ENCODE results near the gene CCDC178.

Gene CCDC178

GRCh38 chr18:33115917-33116316 lies 324.6 kb downstream of the CCDC178 start:
- TF ChIP-seq EZH2phosphoT487 (IDR thresholded peaks at IDR 0.05; ENCODE audit: borderline replicate concordance, low read length) (no peak), CTCF (IDR thresholded peaks at IDR 0.05; ENCODE audit: low read depth, low read length, poor library complexity, severe bottlenecking) (no peak)
- H3F3A ChIP-seq (ENCODE audit: control insufficient read depth, insufficient read depth), result no peaks in the 10 kb centered on the region
- no peaks in the 10 kb centered on the region for H3K9me3 ChIP-seq (ENCODE audit: control insufficient read depth, insufficient read depth, low read length)
- no peaks in the 10 kb centered on the region for H3K27me3 ChIP-seq (ENCODE audit: control insufficient read depth, low read length)
- 0 out of 2 replicates have a peak overlapping the region, but pooled peaks have one; percentile 15 for H3K4me3 ChIP-seq (ENCODE audit: low read length)
- no peaks in the 10 kb centered on the region for H3K9me2 ChIP-seq (replicated peaks; ENCODE audit: control insufficient read depth, low read length)
- peak overlapping the region; percentile 35 for H3K4me2 ChIP-seq (ENCODE audit: low read length)
- H3K79me2 ChIP-seq (ENCODE audit: control insufficient read depth, low read length), result no peaks in the 10 kb centered on the region
- no peaks in the 10 kb centered on the region for H4K20me1 ChIP-seq (ENCODE audit: control insufficient read depth, insufficient read depth, low read depth, low read length)
- H3K36me3 ChIP-seq (ENCODE audit: control insufficient read depth, low read length), result no peaks in the 10 kb centered on the region
- no peak overlapping the region for H3K27ac ChIP-seq (ENCODE audit: low read depth, low read length)
- H3K4me1 ChIP-seq (ENCODE audit: control insufficient read depth, low read length), result peaks cover 7% of the 10 kb centered on the region

- Histone ChIP-seq H3K9me2 (replicated peaks; ENCODE audit: control insufficient read depth, low read length) (no peaks in the 10 kb centered on the region), H3K4me1 (ENCODE audit: control insufficient read depth, low read length) (peaks cover 7% of the 10 kb centered on the region), H3K9me3 (ENCODE audit: control insufficient read depth, insufficient read depth, low read length) (no peaks in the 10 kb centered on the region), H3K79me2 (ENCODE audit: control insufficient read depth, low read length) (no peaks in the 10 kb centered on the region), H3K27ac (ENCODE audit: low read depth, low read length) (no peak overlapping the region), H3F3A (ENCODE audit: control insufficient read depth, insufficient read depth) (no peaks in the 10 kb centered on the region), H3K27me3 (ENCODE audit: control insufficient read depth, low read length) (no peaks in the 10 kb centered on the region), H3K4me3 (ENCODE audit: low read length) (no peak overlapping the region), H4K20me1 (ENCODE audit: control insufficient read depth, insufficient read depth, low read depth, low read length) (no peaks in the 10 kb centered on the region), H3K36me3 (ENCODE audit: control insufficient read depth, low read length) (no peaks in the 10 kb centered on the region), H3K4me2 (ENCODE audit: low read length) (no peak overlapping the region)
- no peak for TF ChIP-seq CTCF (IDR thresholded peaks at IDR 0.05; ENCODE audit: low read depth, low read length, poor library complexity, severe bottlenecking)
- TF ChIP-seq EZH2phosphoT487 (IDR thresholded peaks at IDR 0.05; ENCODE audit: borderline replicate concordance, low read length), result no peak
Observed at GRCh38 chr18:33115476-33115875, 325.0 kb downstream of the CCDC178 start.

GRCh38 chr18:33114749-33115148 lies 325.8 kb downstream of the CCDC178 start:
- H3F3A ChIP-seq (ENCODE audit: control insufficient read depth, insufficient read depth), result no peaks in the 10 kb centered on the region
- no peak overlapping the region for H3K4me3 ChIP-seq (ENCODE audit: low read length)
- H3K9me2 ChIP-seq (replicated peaks; ENCODE audit: control insufficient read depth, low read length), result no peaks in the 10 kb centered on the region
- no peak overlapping the region for H3K4me2 ChIP-seq (ENCODE audit: low read length)
- no peak overlapping the region for H3K27ac ChIP-seq (ENCODE audit: low read depth, low read length)
- TF ChIP-seq CTCF (IDR thresholded peaks at IDR 0.05; ENCODE audit: low read depth, low read length, poor library complexity, severe bottlenecking) (no peak), EZH2phosphoT487 (IDR thresholded peaks at IDR 0.05; ENCODE audit: borderline replicate concordance, low read length) (no peak)
- no peaks in the 10 kb centered on the region for H3K27me3 ChIP-seq (ENCODE audit: control insufficient read depth, low read length)
- no peaks in the 10 kb centered on the region for H3K9me3 ChIP-seq (ENCODE audit: control insufficient read depth, insufficient read depth, low read length)
- no peaks in the 10 kb centered on the region for H3K79me2 ChIP-seq (ENCODE audit: control insufficient read depth, low read length)
- peaks cover 7% of the 10 kb centered on the region for H3K4me1 ChIP-seq (ENCODE audit: control insufficient read depth, low read length)
- no peaks in the 10 kb centered on the region for H3K36me3 ChIP-seq (ENCODE audit: control insufficient read depth, low read length)
- no peaks in the 10 kb centered on the region for H4K20me1 ChIP-seq (ENCODE audit: control insufficient read depth, insufficient read depth, low read depth, low read length)

- Histone ChIP-seq H3K4me1 (ENCODE audit: control insufficient read depth, low read length) (peaks cover 7% of the 10 kb centered on the region), H3K9me3 (ENCODE audit: control insufficient read depth, insufficient read depth, low read length) (no peaks in the 10 kb centered on the region), H3K4me2 (ENCODE audit: low read length) (no peak overlapping the region), H3K27ac (ENCODE audit: low read depth, low read length) (no peak overlapping the region), H4K20me1 (ENCODE audit: control insufficient read depth, insufficient read depth, low read depth, low read length) (no peaks in the 10 kb centered on the region), H3K9me2 (replicated peaks; ENCODE audit: control insufficient read depth, low read length) (no peaks in the 10 kb centered on the region), H3K27me3 (ENCODE audit: control insufficient read depth, low read length) (no peaks in the 10 kb centered on the region), H3K4me3 (ENCODE audit: low read length) (no peak overlapping the region), H3K36me3 (ENCODE audit: control insufficient read depth, low read length) (no peaks in the 10 kb centered on the region), H3F3A (ENCODE audit: control insufficient read depth, insufficient read depth) (no peaks in the 10 kb centered on the region), H3K79me2 (ENCODE audit: control insufficient read depth, low read length) (no peaks in the 10 kb centered on the region)
- TF ChIP-seq CTCF (IDR thresholded peaks at IDR 0.05; ENCODE audit: low read depth, low read length, poor library complexity, severe bottlenecking), result no peak
- TF ChIP-seq EZH2phosphoT487 (IDR thresholded peaks at IDR 0.05; ENCODE audit: borderline replicate concordance, low read length), result no peak
Observed at GRCh38 chr18:33113416-33113815, 327.1 kb downstream of the CCDC178 start.
